Endodermal cell (in vitro differentiated cells): Measurements from ENCODE around the gene GNAQ. TPM values are rescaled to one million over a fixed set of nuclear protein-coding genes. Genes with fewer than 3 reads are reported as not detected.
A peak's percentile ranks its signal among the peaks of the same experiment; 100 is the strongest.

Experiments used
- DNase-seq: peaks from one replicate; pipeline ENCODE4 v3.0.0-alpha.2; 2017
- H3K27ac ChIP-seq: 2 replicates; pipeline ENCODE4 v1.5.1; 2013; ENCODE audit warnings: mild to moderate bottlenecking, low read depth, low read length, moderate library complexity
- H3K27me3 ChIP-seq: 2 replicates; pipeline ENCODE4 v1.6.1; 2013; ENCODE audit warnings: mild to moderate bottlenecking, low read length, moderate library complexity; ENCODE audit not compliant: insufficient read depth, control insufficient read depth, poor library complexity, severe bottlenecking
- H3K36me3 ChIP-seq: 2 replicates; pipeline ENCODE4 v1.7.0; 2013; ENCODE audit warnings: mild to moderate bottlenecking, low read length, moderate library complexity; ENCODE audit not compliant: control insufficient read depth, insufficient read depth
- H3K4me1 ChIP-seq: one replicate; pipeline ENCODE4 v1.7.0; 2013; ENCODE audit warnings: low read length; ENCODE audit not compliant: control insufficient read depth, insufficient read depth
- H3K4me3 ChIP-seq: 2 replicates; pipeline ENCODE4 v1.5.1; 2013; ENCODE audit warnings: mild to moderate bottlenecking, low read length, moderate library complexity
- H3K9ac ChIP-seq: 2 replicates; pipeline ENCODE4 v1.6.1; 2013; ENCODE audit warnings: mild to moderate bottlenecking, low read length, moderate library complexity; ENCODE audit not compliant: poor library complexity, severe bottlenecking; ENCODE audit errors: extremely low read depth
- H3K9me3 ChIP-seq: 2 replicates; pipeline ENCODE4 v1.6.1; 2013; ENCODE audit warnings: mild to moderate bottlenecking, low read length, moderate library complexity; ENCODE audit not compliant: control insufficient read depth
- H3K27ac Mint-ChIP-seq: 2 replicates; pipeline ENCODE4 v1.8.0; 2020; ENCODE audit warnings: mixed read lengths
- H3K27me3 Mint-ChIP-seq: 2 replicates; pipeline ENCODE4 v1.8.0; 2021; ENCODE audit warnings: mild to moderate bottlenecking, mixed read lengths; ENCODE audit not compliant: insufficient read depth
- H3K36me3 Mint-ChIP-seq: 2 replicates; pipeline ENCODE4 v1.8.0; 2020; ENCODE audit warnings: low read depth, mixed read lengths
- H3K4me1 Mint-ChIP-seq: 2 replicates; pipeline ENCODE4 v1.8.0; 2020; ENCODE audit warnings: mixed read lengths
- H3K4me3 Mint-ChIP-seq: 2 replicates; pipeline ENCODE4 v1.8.0; 2020; ENCODE audit warnings: mild to moderate bottlenecking, moderate library complexity, mixed read lengths
- H3K9me3 Mint-ChIP-seq: 2 replicates; pipeline ENCODE4 v1.8.0; 2020; ENCODE audit warnings: mild to moderate bottlenecking, mixed read lengths
- CTCF ChIP-seq: fragments of 200-600 bp; sonication (generic); conservative IDR thresholded peaks from 2 replicates; pipeline ENCODE4 v1.5.0; 2021; ENCODE audit warnings: antibody characterized with exemption, mild to moderate bottlenecking
- WGBS, 2 experiments: methylation state at CpG; one replicate each; pipeline versions ENCODE4 v1.1.5 to v1.1.7; 2013; ENCODE audit warnings: missing lambda C conversion rate in 2 of 2, mixed read lengths in 1 of 2; ENCODE audit not compliant: insufficient coverage in 1 of 2, insufficient read length in 1 of 2; 5-methylcytosine and 5-hydroxymethylcytosine counted together
- total RNA-seq, 2 donors: library from RNA; stranded (reverse); fragmentation: NEBNext Ultra II Directional in 1 of 2; extraction: Animal tissue kit (Norgen Biotek cat#: 25700) in 1 of 2; gene quantifications; 2 replicates in 1 of 2; 3 replicates in 1 of 2; pipeline ENCODE4 v1.2.1, GENCODE V29; 2021

Gene GNAQ
- total RNA-seq, 2 donors from 2014 or later, result 46.0 to 57.6 TPM

GRCh38 chr9:77825361-77825760, 206.2 kb downstream of the GNAQ start:
- peaks cover 6% of the 10 kb centered on the region for H3K36me3 Mint-ChIP-seq
- no peak overlapping the region for H3K9ac ChIP-seq
- no peak overlapping the region for H3K4me3 Mint-ChIP-seq
- no peaks in the 10 kb centered on the region for H3K27me3 Mint-ChIP-seq
- H3K4me1 Mint-ChIP-seq, result peaks cover 17% of the 10 kb centered on the region
- no peak overlapping the region for H3K4me3 ChIP-seq
- DNase-seq, result no peak
- no peak for TF ChIP-seq CTCF
- H3K4me1 ChIP-seq, result peaks cover 6% of the 10 kb centered on the region
- H3K27ac ChIP-seq, result no peak overlapping the region
- H3K36me3 ChIP-seq, result no peaks in the 10 kb centered on the region
- no peaks in the 10 kb centered on the region for H3K9me3 Mint-ChIP-seq
- H3K27me3 ChIP-seq, result no peaks in the 10 kb centered on the region
- 84 to 86% methylated on average over 3 to 4 of the region's 4 CpGs for WGBS, 2 experiments
- no peak overlapping the region for H3K27ac Mint-ChIP-seq
- no peaks in the 10 kb centered on the region for H3K9me3 ChIP-seq

DNA sequence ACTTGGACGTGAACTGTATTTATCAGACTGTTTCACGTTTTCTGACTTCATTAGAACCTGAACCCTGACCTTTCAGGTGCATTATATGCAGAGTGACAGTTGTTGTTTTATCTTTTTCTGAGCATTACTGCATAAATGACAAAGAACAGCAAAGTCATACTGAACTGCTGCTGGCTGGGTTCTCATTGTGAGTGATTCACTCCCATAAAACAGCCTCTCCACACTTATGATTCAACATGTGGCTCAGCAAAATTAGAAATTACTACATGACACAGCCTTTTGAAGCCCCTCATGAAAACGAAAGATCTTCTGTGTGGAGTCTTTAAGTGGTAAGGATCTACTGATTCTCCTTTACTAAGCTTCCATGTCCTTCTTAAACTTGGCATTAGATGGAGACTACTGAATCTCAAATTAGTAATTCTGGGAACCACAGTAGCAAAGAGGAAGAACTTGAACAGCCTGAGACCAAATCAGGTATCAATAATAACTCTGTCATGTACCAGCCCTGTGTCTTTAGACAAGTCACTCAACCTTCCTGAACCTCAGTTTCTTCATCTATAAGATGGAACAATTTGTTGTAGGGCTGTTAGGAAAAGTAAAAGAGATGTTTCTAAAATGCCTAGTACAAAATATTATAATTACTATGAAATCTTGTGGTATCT, 211.2 kb downstream of the GNAQ start:
- peaks cover under 1% of the 10 kb centered on the region for H3K36me3 ChIP-seq
- 86 to 90% methylated on average over 3 of the region's 3 CpGs for WGBS, 2 experiments
- H3K4me1 ChIP-seq, result peaks cover 5% of the 10 kb centered on the region
- H3K27me3 ChIP-seq, result no peaks in the 10 kb centered on the region
- no peak for DNase-seq
- Mint-ChIP-seq H3K9me3 (no peaks in the 10 kb centered on the region), H3K4me1 (peaks cover 34% of the 10 kb centered on the region), H3K36me3 (peaks cover 6% of the 10 kb centered on the region), H3K27ac (peak overlapping the region; percentile 66), H3K4me3 (no peak overlapping the region), H3K27me3 (peaks cover 2% of the 10 kb centered on the region)
- H3K9me3 ChIP-seq, result no peaks in the 10 kb centered on the region
- TF ChIP-seq CTCF, result no peak
- H3K27ac ChIP-seq, result no peak overlapping the region
- H3K9ac ChIP-seq, result no peak overlapping the region
- no peak overlapping the region for H3K4me3 ChIP-seq

GRCh38 chr9:77819657-77820056, 212.0 kb downstream of the GNAQ start:
- peaks cover 5% of the 10 kb centered on the region for H3K4me1 ChIP-seq
- H3K27me3 ChIP-seq, result no peaks in the 10 kb centered on the region
- H3K4me3 ChIP-seq, result no peak overlapping the region
- WGBS, 2 experiments, result no CpG with 5 or more reads among the region's 1 CpG
- peaks cover 31% of the 10 kb centered on the region for H3K4me1 Mint-ChIP-seq
- no peak for DNase-seq
- peaks cover 2% of the 10 kb centered on the region for H3K27me3 Mint-ChIP-seq
- H3K36me3 Mint-ChIP-seq, result peaks cover 4% of the 10 kb centered on the region
- no peak for TF ChIP-seq CTCF
- peak overlapping the region; percentile 92 for H3K27ac Mint-ChIP-seq
- peaks cover 8% of the 10 kb centered on the region for H3K36me3 ChIP-seq
- H3K4me3 Mint-ChIP-seq, result no peak overlapping the region
- H3K9ac ChIP-seq, result no peak overlapping the region
- H3K9me3 Mint-ChIP-seq, result no peaks in the 10 kb centered on the region
- no peak overlapping the region for H3K27ac ChIP-seq
- no peaks in the 10 kb centered on the region for H3K9me3 ChIP-seq
